Stimulated activated CD8-positive, alpha-beta memory T cell treated with anti-CD3 and anti-CD28 coated beads, Interleukin-2, amount 100 ng/mL, for 1 hour (primary cell): ENCODE measurements around the gene DISP2.

Source experiments
- DNase-seq, 2 donors: peaks; one replicate each; pipeline ENCODE4 v3.0.0-alpha.2; 2020; ENCODE audit warnings: low read depth in 2 of 2

DISP2 gene

DNA sequence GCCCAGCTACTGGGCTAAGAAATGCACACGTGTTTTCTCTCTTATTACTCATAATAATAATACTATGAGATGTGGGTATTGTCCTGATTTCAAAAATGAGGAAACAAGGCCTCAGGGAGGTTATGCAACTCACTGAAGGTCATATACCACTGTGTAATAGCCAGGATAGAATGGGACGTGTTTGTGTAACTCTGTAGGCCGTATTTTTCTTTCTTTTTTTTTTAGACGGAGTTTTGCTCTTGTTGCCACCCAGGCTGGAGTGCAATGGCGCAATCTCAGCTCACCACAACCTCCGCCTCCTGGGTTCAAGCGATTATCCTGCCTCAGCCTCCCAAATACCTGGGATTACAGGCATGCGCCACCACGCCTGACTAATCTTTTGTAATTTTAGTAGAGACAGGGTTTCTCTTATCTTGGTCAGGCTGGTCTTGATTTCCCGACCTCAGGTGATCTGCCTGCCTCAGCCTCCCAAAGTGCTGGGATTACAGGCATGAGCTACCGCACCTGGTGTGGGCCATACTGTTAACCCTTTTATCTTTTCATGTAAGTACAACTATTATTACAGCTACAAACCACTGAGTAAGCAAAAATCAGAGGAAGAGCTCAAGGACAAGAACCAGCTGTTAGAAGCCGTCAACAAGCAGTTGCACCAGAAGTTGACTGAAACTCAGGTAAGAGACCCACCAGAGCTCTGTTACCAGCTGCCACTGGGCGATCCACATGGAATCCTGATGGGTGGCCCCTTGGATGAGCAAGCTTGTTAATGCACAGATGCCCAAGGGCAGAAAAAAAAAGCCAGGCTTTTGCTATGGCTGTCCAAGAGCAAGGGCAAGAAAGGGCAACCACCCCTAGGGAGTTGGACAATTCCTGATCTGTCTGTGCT is 31.2 kb downstream of the DISP2 start:
- DNase-seq = no peak

DNA sequence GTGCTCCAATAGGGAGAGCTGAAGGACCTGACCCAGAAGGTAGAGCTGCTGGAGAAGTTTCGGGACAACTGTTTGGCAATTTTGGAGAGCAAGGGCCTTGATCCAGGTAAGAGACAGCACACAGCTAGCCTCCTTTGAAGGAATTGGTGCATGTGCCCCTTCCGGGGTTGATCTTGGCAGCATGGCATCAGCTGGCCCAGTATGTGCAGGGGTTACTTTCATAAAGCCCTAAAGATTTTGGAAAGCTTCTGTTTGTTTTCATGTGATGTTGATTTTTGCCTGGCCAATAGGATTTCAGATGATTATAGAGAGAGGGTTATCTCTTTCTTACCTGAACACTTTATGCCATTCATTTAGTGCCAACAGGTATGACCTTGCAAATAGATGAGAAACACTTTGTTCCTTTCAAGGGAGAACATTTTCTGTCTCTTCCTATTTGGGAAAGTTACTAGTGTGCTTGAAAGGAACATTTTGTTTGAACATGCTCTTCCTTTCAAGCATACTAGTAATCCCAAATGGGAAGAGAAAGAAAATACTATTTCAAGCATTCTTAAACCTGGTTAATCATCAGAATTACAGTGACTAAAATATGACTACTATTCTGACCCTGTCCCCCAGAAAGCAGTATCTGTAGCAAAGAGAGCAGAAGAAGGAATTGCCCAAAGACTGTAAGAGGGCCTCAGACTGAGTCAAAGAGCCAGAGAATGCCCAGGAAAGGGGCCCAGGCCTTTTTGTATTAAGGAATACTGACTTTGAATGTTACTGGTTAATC is 32.0 kb downstream of the DISP2 start:
- DNase-seq = no peak

DNA sequence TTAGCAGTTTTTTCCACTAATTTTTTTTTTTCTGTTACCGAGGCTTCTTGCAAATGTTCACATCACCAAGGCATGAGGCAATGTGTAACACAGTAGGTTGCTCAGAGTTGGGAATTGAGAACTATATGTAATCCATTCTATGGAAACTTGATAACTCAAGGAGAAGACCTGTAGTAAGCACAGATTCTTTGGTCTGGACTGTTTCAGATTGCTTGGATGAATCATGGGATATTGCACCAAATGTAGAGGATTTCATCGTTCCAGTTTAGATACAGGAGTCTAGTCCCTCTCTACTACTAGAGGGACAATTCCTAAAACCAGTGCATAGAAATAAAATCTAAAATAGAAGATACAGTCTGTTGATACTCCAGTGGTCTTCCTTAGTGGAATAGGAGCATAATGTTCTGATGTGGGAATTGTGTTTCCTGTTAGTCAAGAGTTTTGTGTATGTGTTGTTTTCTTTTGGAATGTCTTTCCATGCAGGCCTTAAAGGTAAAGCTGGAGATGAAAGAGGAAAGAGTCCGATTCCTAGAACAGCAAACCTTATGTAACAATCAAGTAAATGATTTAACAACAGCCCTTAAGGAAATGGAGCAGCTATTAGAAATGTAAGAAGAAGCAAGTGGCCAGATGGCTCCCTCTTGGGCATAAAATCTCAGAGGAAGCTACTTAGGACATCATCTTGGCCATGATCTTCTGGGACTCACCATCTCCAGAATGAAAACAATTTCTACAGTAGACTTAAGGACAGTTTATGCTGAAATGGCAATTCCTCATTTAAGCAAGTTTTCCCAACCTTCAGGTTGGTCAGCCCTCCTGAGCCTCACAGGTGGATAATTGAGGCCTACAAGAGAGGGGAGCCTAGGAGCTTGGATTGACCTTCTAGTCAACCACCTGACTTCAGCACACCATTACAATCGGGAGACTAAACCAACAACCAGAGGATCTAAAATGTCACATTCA is 35.2 kb downstream of the DISP2 start:
- no peak for DNase-seq

DNA sequence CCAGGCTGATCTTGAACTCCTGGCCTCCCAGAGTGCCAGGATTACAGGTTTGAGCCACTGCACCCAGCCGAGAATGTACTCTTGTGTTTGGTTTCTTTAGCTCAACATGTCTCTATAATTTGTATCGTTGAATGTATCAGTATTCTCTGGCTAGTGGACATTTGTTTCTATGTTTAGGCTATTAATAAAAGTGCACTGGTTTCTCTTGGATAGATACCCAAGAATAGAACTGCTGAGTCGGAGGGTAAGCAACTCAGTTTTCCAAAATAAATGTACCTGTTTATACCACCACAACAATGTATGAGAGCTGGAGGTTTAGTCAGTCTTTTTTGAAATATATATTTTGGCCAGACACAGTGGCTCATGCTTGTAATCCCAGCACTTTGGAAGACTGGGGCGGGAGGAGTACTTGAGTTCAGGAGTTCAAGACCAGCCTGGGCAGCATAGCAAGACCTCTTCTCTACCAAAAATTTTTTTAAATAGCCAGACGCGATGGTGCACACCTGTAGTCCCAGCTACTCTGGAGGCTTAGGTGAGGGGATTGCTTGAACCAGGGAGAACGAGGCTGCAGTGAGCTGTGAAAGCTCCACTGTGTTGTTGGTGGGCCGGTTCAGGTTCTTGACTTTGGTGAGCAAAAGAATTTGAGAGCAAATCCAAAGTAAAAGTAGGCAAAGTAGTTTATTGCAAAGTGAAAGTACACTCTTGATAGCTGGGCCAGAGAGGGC is 39.8 kb downstream of the DISP2 start:
- no peak for DNase-seq

DNA sequence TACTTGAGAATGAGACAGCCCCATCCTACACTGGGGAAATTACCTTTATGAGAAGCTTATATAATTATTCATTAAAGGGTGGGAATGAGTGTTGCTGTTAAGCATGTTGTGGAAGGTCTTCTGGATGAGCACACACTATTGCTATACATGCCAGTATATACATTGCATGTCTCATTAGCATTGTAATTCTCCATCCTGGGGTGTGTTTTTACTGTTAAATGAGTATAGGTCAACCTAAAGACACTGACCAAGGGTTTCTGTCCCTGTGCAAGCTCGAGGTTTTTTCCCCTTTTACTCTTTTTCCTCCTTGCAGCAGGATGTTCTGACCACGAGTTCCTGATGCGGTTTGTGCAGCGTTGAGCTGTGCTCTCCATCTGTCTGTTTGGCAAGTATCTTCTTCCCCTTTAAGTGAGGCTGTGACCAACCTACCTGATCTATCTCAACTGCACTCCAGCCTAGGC is 40.4 kb downstream of the DISP2 start:
- DNase-seq = no peak

DNA sequence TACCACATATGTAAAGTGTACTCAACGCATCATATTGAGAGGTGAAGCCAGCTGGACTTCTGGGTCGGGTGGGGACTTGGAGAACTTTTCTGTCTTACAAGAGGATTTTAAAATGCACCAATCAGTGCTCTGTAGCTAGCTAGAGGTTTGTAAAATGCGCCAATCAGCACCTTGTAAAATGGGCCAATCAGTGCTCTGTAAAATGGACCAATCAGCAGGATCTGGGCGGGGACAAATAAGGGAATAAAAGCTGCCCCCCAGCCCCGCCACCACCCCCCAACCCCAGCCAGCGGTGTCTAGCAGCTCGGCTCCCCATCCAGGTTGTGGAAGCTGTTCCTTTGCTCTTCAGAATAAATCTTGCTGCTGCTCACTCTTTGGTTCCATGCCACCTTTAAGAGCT is 41.4 kb downstream of the DISP2 start:
- DNase-seq = no peak

DNA sequence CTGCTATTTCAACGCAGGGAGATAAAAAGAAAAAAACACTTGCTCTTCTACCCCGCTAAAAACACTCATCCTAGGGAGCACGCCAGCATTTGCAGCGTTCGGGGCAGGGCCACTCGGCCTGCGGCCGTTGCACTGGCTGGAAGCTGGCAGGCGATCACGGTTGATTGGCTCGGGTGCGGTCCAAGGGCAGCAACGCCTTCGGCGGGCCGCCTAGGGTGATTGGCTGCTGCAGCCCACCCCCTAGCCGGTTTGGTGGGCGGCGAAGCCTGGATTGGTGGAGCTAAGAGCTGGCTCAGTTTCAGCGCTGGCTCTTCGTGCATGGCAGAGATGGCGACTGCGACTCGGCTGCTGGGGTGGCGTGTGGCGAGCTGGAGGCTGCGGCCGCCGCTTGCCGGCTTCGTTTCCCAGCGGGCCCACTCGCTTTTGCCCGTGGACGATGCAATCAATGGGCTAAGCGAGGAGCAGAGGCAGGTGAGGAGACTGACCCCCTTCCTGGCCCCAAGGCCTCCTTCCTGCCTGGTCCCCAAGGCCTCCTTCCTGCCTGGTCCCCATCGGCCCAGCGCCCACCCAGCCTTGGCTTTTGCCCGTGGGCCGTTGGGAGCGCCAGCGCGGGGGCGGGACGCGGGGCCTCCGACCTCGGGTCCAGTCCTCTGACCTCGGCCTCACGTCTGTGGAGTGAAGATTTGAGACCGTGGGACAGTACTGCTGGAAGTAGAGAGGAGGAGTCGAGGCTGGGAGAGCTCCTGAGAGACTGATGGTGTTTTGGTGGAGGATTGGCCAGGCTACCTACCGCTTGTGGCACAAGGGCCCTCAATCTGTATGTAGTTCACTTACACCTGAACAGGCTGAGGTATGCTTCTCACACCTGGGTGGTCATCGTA is 47.7 kb downstream of the DISP2 start, which contains the start of gene IVD:
TSS of gene IVD (plus strand) at position 295 of the 881 bp plus-strand sequence. CDS start at position 328, 33 bp downstream.
- peak; percentile 79 to 80 for DNase-seq

DNA sequence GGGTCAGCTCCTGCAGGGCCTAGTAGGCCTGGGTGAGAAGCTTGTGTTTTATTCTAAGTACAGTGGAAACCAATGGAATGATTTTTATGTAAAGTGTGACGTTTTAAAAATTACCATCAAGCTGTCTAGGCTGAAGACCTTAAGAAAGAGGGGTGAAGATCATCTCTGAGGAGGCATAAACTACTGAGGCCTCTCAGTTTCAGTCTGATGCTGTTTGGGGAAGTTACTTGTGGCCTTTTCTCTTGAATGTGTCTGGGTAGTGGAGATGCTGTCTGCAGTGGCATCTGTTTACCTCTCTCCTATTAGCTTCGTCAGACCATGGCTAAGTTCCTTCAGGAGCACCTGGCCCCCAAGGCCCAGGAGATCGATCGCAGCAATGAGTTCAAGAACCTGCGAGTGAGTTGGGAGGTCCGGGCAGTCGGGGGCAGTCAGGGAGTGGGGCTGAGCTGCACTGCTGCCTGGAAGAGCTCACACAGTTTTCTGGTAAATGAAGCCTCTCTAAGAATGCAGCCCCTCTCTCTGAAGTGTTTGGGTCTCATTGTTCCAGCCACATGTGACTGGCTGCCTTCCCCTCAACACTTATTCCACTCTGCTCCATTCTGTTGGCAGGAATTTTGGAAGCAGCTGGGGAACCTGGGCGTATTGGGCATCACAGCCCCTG is 49.4 kb downstream of the DISP2 start:
- no peak for DNase-seq

DNA sequence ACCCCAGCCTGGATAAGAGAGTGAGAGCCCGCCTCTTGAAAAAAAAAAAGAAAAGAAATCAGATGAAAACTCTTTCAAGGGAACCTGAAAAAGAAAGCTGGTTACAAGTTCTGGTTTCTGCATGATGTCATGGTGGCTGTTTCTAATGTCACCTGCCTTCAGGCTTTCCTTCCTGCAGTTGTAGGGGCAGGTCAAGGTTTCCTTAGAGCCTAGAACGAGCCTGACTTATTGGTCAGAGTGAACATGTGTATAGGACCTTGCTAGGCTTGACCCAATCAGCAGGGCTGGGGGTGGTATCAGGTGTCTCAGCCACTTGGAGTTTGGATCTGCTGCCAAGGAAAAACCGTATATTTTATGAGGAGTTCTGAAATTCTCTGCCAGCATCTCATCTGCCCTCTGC is 51.3 kb downstream of the DISP2 start:
- DNase-seq = no peak

DNA sequence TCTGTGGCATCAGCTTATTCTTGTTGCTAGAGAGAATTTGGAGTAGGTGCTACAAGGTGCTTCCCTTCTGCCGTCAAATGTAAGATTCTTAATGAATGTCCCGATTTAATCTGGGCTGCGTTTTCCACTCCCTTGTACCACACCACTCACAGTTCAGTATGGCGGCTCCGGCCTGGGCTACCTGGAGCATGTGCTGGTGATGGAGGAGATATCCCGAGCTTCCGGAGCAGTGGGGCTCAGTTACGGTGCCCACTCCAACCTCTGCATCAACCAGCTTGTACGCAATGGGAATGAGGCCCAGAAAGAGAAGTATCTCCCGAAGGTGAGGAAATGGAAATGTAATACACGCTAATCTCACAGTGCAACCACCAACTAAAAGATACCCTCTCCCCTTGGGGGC is 52.5 kb downstream of the DISP2 start:
- DNase-seq = no peak

DNA sequence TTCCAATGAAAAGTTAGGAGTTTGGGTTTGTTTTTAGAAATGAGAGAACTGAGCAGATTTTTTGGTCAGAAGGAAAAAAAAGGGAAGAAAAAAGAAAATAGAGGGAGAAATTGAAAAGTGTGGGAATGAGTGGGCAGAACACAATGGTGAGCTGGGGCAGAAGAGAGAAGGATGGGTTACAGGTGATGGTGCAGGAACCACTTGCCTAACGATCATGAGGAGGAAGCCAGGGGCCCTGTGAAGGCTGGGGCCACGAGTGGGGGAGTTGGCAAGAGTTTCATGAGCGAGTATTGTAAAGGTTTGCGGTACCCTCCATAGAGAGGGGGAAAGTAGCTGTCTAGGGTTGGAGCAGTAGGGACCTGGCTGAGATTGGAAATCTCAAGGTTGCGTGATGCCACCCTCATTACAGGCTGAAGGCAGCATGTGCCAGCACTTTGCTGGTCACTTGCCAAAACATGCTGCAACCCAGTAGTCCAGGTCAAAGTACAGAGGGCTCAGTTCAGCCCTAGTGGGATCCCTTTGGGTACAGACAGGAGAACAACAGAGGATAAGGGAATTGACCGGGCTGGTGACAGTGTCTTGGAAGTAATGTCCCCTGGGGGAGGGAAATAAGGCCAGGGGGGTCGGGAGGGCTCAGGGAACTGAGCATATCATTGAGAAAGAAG is 54.2 kb downstream of the DISP2 start:
- no peak for DNase-seq

DNA sequence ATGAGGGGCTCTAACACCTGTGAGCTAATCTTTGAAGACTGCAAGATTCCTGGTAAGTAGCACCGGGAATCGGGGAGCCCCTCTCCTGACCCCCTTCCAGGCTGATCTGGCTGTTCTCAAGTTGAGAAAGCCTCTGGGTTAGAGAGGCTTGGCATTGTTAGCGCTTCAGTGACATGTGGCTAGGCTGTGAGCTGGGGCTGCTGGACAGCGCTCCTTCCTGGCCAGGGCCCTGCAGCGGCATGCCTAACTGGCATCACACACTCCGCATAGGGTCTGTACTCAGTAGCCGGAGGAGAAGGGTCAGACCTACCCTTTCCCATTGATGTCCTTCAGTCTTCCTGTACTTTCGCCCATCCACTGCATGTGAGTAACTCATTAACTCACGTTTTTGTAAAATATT is 55.0 kb downstream of the DISP2 start:
- DNase-seq = no peak

DNA sequence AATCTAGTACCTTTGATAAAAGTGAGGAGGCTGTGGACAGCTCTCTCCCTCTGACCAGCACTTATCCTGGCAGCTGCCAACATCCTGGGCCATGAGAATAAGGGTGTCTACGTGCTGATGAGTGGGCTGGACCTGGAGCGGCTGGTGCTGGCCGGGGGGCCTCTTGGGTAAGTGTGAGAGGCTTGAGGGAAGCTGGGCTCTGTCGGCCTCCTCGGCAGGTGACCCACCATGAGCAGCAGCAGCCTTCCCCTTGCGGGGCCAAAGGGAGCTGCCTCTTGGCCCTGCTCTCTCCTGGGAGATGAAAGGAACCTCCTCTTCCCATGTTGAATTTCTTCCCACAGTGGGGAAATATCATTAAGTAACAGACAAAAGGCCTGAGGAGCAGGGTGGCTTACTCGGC is 56.8 kb downstream of the DISP2 start:
- no peak for DNase-seq

DNA sequence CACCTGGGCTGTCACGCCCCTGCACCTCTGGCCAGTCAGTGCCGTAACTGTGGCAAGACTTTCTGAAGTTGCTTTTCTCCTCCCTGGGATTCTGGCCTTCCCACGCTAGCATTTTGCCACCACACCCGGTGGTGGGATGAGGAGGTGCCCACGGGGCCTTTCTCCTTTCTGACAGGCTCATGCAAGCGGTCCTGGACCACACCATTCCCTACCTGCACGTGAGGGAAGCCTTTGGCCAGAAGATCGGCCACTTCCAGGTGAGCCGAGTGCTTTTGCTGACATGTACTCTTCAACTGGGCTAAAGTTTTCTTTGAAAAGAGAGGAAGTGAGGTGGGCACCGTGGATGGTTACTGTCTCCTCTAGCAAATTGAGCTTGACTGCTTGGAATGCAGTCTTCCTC is 57.2 kb downstream of the DISP2 start:
- no peak for DNase-seq

DNA sequence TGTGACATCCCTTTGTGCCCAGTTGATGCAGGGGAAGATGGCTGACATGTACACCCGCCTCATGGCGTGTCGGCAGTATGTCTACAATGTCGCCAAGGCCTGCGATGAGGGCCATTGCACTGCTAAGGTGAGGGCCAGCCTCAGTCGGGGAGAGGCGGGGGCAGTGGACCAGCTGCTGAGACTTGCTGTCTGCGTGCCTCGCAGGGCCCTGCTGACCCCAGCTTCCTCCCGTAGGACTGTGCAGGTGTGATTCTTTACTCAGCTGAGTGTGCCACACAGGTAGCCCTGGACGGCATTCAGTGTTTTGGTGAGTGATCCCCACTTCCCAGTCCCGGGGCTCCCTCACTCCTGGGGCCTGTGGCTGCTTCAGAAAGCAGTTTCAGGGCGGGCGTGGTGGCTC is 58.0 kb downstream of the DISP2 start:
- no peak for DNase-seq

DNA sequence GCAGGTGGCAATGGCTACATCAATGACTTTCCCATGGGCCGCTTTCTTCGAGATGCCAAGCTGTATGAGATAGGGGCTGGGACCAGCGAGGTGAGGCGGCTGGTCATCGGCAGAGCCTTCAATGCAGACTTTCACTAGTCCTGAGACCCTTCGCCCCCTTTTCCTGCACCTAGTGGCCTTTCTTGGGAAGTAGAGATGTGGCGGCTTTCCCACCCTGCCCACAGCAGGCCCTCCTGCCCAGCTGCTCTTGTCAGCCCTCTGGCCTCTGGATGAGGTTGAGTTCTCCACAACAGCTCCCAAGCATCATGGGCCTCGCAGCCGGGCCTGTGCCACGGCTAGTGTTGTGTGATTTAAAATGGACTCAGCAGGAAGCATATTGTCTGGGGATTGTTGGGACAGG is 60.1 kb downstream of the DISP2 start:
- no peak for DNase-seq

DNA sequence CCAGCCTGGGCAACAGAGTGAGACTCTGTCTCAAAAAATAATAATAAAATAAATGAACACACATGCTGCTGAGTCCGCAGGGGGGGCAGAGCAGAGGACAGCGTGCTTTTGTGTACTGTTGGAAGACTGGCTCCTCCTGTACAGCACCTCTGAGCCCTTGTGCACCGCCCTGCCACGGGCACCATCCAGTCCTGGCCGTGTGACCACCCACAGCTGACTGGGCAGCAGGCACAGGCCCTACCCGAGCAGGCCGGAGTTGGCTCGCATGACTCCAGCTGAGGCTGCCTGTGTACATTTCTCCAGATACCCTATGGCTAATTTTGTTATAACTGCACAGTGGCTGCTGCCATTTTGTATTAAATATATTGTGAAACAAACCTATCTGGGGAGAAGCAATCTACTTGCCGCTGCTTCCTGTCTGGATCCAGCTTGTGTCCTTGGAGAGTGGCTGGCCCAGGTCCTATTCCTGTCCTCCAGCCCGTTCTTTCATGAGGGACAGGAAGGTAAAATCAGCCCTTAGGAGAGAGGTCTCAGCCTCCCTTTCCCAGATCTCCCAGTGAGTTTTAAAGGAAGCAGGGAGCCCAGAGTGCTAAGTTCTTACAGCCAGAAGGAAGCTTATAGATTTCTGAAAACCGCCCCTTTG is 62.2 kb downstream of the DISP2 start:
- DNase-seq = no peak

DNA sequence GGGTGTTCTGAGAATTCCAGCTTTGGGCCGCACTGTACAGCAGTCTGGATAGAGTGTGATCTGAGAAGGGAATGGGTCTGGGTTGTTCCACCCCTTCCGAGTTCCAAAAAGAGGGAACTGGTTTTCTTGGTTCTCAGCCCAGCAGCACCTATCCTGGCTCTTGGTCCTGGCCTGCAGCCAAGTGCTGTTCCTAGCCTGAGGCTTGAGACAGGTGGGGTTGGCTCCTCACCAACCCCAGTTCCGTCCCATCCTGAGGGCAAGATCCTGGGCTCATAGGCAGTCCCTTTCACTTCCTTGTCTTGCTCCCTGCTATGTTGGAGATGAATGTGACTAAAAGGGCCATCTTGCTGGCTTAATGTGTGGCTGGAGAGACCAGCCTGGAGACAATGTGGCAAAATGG is 62.8 kb downstream of the DISP2 start:
- DNase-seq = no peak
